SU-DHL-6 (cell line): Measurements from ENCODE around the gene TRMT112.
"Not testable (repeated sequence)": the region's sequence is repeated elsewhere in the genome, so short reads cannot be mapped to it uniquely, and the experiment has no call there.

Experiments used
- CTCF ChIP-seq: fragments of 200-600 bp; sonication (generic); IDR thresholded peaks from one replicate; pipeline ENCODE4 v1.5.1; 2017; ENCODE audit warnings: antibody characterized with exemption, mild to moderate bottlenecking, low read length, moderate library complexity; ENCODE audit not compliant: insufficient read depth, poor library complexity, severe bottlenecking
- EZH2phosphoT487 ChIP-seq: fragments of 200-600 bp; sonication (generic), shearing (Covaris generic); conservative IDR thresholded peaks from 2 replicates; pipeline ENCODE4 v1.6.1; 2018; ENCODE audit warnings: mild to moderate bottlenecking, antibody characterized with exemption, low read length, moderate library complexity, mixed read lengths

- TF ChIP-seq CTCF, EZH2phosphoT487: not testable (repeated sequence)
Observed at GRCh38 chr11:64323984-64324383, 6.6 kb upstream of the TRMT112 start.
